A673 (cell line): ENCODE measurements around the gene EML1. TPM values are rescaled to one million over a fixed set of nuclear protein-coding genes. Genes with fewer than 3 reads are reported as not detected.

Experiments
- BruUV-seq: library from RNA; stranded (reverse); fragments of 400-500 nt; replicated peaks from 2 replicates; lab custom pipeline; 2021; lab: Mats Ljungman, UMichigan
- CTCF ChIA-PET: fragments of 300-600 bp; sonication (Branson Sonifier 250); formaldehyde crosslinking; loops from one replicate; lab custom pipeline; 2022; ENCODE audit warnings: antibody characterized with exemption; lab: Charles Lee
- POLR2A ChIA-PET: fragments of 300-600 bp; sonication (Branson Sonifier 250); formaldehyde crosslinking; loops from one replicate; lab custom pipeline; 2022; ENCODE audit warnings: antibody characterized with exemption; ENCODE audit not compliant: low non-redundant PET; lab: Charles Lee
- DNase-seq: peaks from one replicate; pipeline ENCODE4 v3.0.0-alpha.2; 2015; ENCODE audit warnings: low spot score
- H3K27ac ChIP-seq: fragments of 200-600 bp; sonication (generic); 2 replicates; pipeline ENCODE4 v1.5.1; 2016; ENCODE audit warnings: mixed run types, low read depth, mild to moderate bottlenecking, mixed read lengths, antibody characterized with exemption, low read length; ENCODE audit not compliant: poor library complexity, severe bottlenecking
- H3K27me3 ChIP-seq: fragments of 200-600 bp; sonication (generic); replicated peaks from 2 replicates; pipeline ENCODE4 v1.6.1; 2017; ENCODE audit warnings: mixed run types, low read depth, mild to moderate bottlenecking, mixed read lengths, antibody characterized with exemption, low read length; ENCODE audit not compliant: insufficient read depth, poor library complexity
- H3K36me3 ChIP-seq: fragments of 200-600 bp; sonication (generic); 2 replicates; pipeline ENCODE4 v1.6.1; 2016; ENCODE audit warnings: mixed run types, mild to moderate bottlenecking, mixed read lengths, antibody characterized with exemption, low read length; ENCODE audit not compliant: insufficient read depth, poor library complexity, severe bottlenecking
- H3K4me1 ChIP-seq: fragments of 200-600 bp; sonication (generic); 2 replicates; pipeline ENCODE4 v1.6.1; 2017; ENCODE audit warnings: mixed run types, mild to moderate bottlenecking, mixed read lengths, antibody characterized with exemption, low read length; ENCODE audit not compliant: insufficient read depth, poor library complexity, severe bottlenecking
- H3K4me3 ChIP-seq: fragments of 200-600 bp; sonication (generic); 2 replicates; pipeline ENCODE4 v1.5.1; 2016; ENCODE audit warnings: low read depth, mixed run types, mild to moderate bottlenecking, mixed read lengths, low read length; ENCODE audit not compliant: poor library complexity, severe bottlenecking
- H3K9me3 ChIP-seq: fragments of 200-600 bp; sonication (generic); 2 replicates; pipeline ENCODE4 v1.6.1; 2016; ENCODE audit warnings: mixed run types, low read depth, mild to moderate bottlenecking, mixed read lengths, antibody characterized with exemption, low read length; ENCODE audit not compliant: poor library complexity, severe bottlenecking
- EZH2 ChIP-seq: fragments of 200-600 bp; sonication (generic); IDR thresholded peaks from 2 replicates; pipeline ENCODE4 v1.6.1; 2017; ENCODE audit warnings: borderline replicate concordance, low read depth, mild to moderate bottlenecking, mixed read lengths, antibody characterized with exemption, low read length; ENCODE audit not compliant: poor library complexity, severe bottlenecking
- intact Hi-C: fragments of 100-400 bp; cut with micrococcal nuclease; formaldehyde crosslinking; loops from one replicate; pipeline ENCODE4 v1.10.0; 2022; ENCODE audit not compliant: unreplicated experiment
- total RNA-seq: library from RNA; stranded (reverse); gene quantifications from 2 replicates; pipeline ENCODE4 v1.2.3, GENCODE V29; 2021
- TF ChIP-seq, protein P1 (sequence below): fragments of 300-800, 200-600 bp; sonication (generic); conservative IDR thresholded peaks from 2 replicates; pipeline ENCODE4 v1.5.1; 2017; ENCODE audit warnings: low read depth, mild to moderate bottlenecking, antibody characterized with exemption, low read length, moderate library complexity, mixed read lengths

Gene EML1
- total RNA-seq, 1 experiment from 2014 or later: 34.1 TPM

DNA sequence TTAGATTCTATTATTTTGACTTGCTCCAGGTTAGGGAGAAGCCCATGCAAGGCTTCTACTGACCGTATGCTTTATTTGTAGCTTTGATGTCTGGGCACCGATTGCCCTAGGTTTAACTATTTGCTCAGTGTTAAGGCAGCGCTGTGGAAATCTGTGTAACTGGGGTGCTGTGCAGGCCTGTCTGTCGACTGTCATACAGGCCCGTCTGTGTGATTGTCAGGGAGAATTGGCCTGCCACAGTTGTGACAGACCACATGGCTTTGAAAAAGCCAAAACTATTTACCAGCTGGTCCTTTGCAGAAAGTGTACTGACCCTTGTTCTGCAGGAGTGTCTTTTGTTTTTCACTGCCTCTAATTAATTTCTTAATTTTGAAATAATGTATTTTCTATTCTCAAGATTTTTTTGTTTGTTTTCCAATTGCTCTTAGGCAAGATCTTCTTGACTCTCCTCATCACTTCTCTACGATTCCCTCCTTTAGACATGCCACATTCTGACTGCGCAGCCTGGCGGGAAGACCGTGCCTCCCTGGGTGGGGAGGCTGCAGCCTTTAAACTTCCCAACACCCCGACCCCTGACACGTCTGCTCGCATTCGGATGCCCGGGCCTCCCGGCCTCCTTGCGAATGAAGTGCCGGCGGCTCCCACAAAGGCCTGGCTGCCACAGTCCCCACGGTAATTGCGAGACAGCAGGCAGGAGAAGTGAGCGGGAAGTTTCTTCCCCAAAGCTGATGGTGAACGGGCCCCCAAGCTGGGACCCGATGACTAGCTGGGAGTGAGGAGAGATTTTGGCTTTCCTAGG, 173.0 kb downstream of the EML1 start:
- H3K27ac ChIP-seq: no peak overlapping the region
- TF ChIP-seq EZH2: no peak
- TF ChIP-seq, protein P1, sequence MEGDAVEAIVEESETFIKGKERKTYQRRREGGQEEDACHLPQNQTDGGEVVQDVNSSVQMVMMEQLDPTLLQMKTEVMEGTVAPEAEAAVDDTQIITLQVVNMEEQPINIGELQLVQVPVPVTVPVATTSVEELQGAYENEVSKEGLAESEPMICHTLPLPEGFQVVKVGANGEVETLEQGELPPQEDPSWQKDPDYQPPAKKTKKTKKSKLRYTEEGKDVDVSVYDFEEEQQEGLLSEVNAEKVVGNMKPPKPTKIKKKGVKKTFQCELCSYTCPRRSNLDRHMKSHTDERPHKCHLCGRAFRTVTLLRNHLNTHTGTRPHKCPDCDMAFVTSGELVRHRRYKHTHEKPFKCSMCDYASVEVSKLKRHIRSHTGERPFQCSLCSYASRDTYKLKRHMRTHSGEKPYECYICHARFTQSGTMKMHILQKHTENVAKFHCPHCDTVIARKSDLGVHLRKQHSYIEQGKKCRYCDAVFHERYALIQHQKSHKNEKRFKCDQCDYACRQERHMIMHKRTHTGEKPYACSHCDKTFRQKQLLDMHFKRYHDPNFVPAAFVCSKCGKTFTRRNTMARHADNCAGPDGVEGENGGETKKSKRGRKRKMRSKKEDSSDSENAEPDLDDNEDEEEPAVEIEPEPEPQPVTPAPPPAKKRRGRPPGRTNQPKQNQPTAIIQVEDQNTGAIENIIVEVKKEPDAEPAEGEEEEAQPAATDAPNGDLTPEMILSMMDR: no peak
- BruUV-seq: no TSS peak

DNA sequence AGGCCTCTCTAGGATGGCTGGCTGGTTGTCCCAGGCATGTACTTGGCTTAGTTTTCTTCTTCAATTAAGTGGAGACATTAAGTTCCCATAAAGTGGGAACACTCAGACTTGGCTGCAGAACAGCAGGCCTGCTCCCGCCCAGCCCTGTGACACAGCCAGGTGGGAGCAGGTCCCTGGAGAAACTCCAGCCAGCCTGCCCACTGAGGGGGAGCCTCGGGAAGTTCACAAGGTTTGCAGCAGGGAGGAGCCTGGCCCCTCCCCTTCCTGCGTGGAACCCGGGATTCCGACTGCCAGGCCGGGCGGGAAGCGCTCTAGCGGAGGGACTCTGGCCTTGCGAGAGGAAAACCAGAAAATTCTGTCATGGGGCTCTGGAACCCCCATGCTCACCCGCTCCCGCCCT, 173.7 kb downstream of the EML1 start:
- Histone ChIP-seq H3K4me1 (no peaks in the 10 kb centered on the region), H3K27me3 (no peaks in the 10 kb centered on the region), H3K9me3 (no peaks in the 10 kb centered on the region), H3K36me3 (no peaks in the 10 kb centered on the region), H3K27ac (no peak overlapping the region), H3K4me3 (no peak overlapping the region)
- BruUV-seq: no TSS peak
- DNase-seq: no peak
- intact Hi-C loops: no loop called here
- ChIA-PET CTCF (no interaction called here), POLR2A (no interaction called here)
- no peak for TF ChIP-seq EZH2
- TF ChIP-seq, protein P1: no peak

More for the DNA sequence above, 173.0 kb downstream of the EML1 start:
- Histone ChIP-seq H3K9me3 (no peaks in the 10 kb centered on the region), H3K27me3 (no peaks in the 10 kb centered on the region), H3K4me1 (no peaks in the 10 kb centered on the region), H3K4me3 (no peak overlapping the region), H3K36me3 (no peaks in the 10 kb centered on the region)
- intact Hi-C loops: no loop called here
- DNase-seq: no peak
- CTCF ChIA-PET: no interaction called here
- POLR2A ChIA-PET: no interaction called here

DNA sequence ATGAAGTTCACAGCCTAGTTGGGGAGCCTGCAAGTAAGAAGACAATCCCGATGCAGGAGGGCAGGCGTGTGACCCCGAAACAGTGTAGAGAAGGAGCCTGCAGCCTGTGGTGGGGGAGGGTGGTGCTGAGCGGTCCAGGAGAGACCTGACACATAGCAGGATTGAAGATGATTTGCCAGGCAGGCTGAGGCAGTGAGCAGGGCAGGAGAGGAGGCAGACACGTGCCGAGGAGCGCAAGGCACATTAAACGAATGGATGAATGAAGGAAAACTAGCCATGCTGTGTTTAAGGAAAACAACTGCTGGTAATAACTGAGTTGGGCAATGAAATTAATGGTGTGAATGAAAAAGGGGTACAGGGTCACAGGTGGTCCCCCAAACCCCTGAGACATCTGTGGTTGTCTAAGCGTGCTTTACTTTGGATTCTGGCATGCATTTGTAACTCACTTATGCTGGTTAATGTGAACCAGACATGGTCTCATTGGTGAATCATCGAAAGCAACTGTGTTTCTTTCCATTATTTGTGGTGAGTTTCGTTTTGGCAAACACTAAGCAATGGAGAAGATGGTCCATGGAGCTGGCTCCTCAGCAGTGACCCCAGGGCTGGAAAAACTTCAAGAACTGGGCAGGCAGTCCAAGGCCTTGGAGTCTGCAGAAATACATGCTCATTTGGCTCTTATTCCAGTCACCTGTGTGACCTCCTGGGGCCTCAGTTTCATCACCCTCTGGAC, 175.1 kb downstream of the EML1 start:
- intact Hi-C loops: no loop called here
- no peak overlapping the region for H3K4me3 ChIP-seq
- no TSS peak for BruUV-seq
- ChIA-PET CTCF (no interaction called here), POLR2A (no interaction called here)
- TF ChIP-seq, protein P1: no peak
- TF ChIP-seq EZH2: no peak
- H3K36me3 ChIP-seq: no peaks in the 10 kb centered on the region
- no peak for DNase-seq
- no peaks in the 10 kb centered on the region for H3K4me1 ChIP-seq
- H3K9me3 ChIP-seq: no peaks in the 10 kb centered on the region
- no peak overlapping the region for H3K27ac ChIP-seq
- no peaks in the 10 kb centered on the region for H3K27me3 ChIP-seq
